SJCRH30 (cell line): ENCODE results near the gene CD164L2. TPM values are rescaled to one million over a fixed set of nuclear protein-coding genes. Genes with fewer than 3 reads are reported as not detected.

ENCODE experiments used
- total RNA-seq: library from RNA; depleted of rRNA; stranded (reverse); fragments of >200 nt; shearing (Covaris generic); gene quantifications from 2 replicates; pipeline ENCODE4 v1.2.3, GENCODE V29; 2014; rRNA removed

The CD164L2 gene
- total RNA-seq, 1 experiment from 2014 or later: not detected

Other genes with a start within 250 kb of the CD164L2 start
- 7.4 and 8.4 TPM in 2 replicates for gene SLC9A1, start 228.2 kb downstream of the CD164L2 start, total RNA-seq
- 15.1 and 16.2 TPM in 2 replicates for gene WDTC1, start 148.7 kb downstream of the CD164L2 start, total RNA-seq
- 26.0 and 26.1 TPM in 2 replicates for gene TMEM222, start 61.2 kb downstream of the CD164L2 start, total RNA-seq
- 0.20 and 0.47 TPM in 2 replicates for gene SYTL1, start 41.3 kb downstream of the CD164L2 start, total RNA-seq
- gene MAP3K6, start 16.4 kb downstream of the CD164L2 start, total RNA-seq: 8.2 and 10.0 TPM in 2 replicates
- not detected in 2 replicates for gene FCN3, start 8.5 kb downstream of the CD164L2 start, total RNA-seq
- gene GPR3, start 9.3 kb upstream of the CD164L2 start, total RNA-seq: 8.3 TPM in 2 replicates
- 38.2 and 43.6 TPM in 2 replicates for gene WASF2, start 106.8 kb upstream of the CD164L2 start, total RNA-seq
- gene AHDC1, start 220.8 kb upstream of the CD164L2 start, total RNA-seq: 29.7 and 30.6 TPM in 2 replicates